Natural killer cell (primary cell): Measurements from ENCODE around the gene CCR7. TPM values are rescaled to one million over a fixed set of nuclear protein-coding genes. Genes with fewer than 3 reads are reported as not detected.
A peak's percentile ranks its signal among the peaks of the same experiment; 100 is the strongest.

ENCODE experiments used
- ATAC-seq, 3 donors: fragments of 150-1000 bp in 2 of 3; fragments of 200-7000 bp in 1 of 3; cut with Tn5 transposase; 1 replicate in 1 of 3; 2 replicates in 2 of 3; pipeline ENCODE4 v1.10.0; 2021; ENCODE audit warnings: mild to moderate bottlenecking in 2 of 3, moderate library complexity in 2 of 3
- DNase-seq, 2 donors: peaks; one replicate each; pipeline versions ENCODE4 v3.0.0 to v3.0.0-alpha.2; 2013 to 2021; ENCODE audit warnings: mixed read lengths in 1 of 2
- H3K27ac ChIP-seq: one replicate; pipeline ENCODE4 v1.5.1; 2013; ENCODE audit warnings: mild to moderate bottlenecking, low read length
- H3K27me3 ChIP-seq: one replicate; pipeline ENCODE4 v1.6.1; 2013; ENCODE audit warnings: low read length; ENCODE audit not compliant: control insufficient read depth, insufficient read depth
- H3K36me3 ChIP-seq: one replicate; pipeline ENCODE4 v1.6.1; 2013; ENCODE audit warnings: low read length; ENCODE audit not compliant: control insufficient read depth, insufficient read depth
- H3K4me1 ChIP-seq: one replicate; pipeline ENCODE4 v1.6.1; 2013; ENCODE audit warnings: low read length; ENCODE audit not compliant: control insufficient read depth, insufficient read depth
- H3K4me3 ChIP-seq: one replicate; pipeline ENCODE4 v1.5.1; 2013; ENCODE audit warnings: low read length
- H3K9me3 ChIP-seq: one replicate; pipeline ENCODE4 v1.6.1; 2013; ENCODE audit warnings: low read length; ENCODE audit not compliant: control insufficient read depth, insufficient read depth
- H3K27ac Mint-ChIP-seq, 2 donors: one replicate each; pipeline ENCODE4 v1.8.0; 2022; ENCODE audit warnings: mild to moderate bottlenecking in 2 of 2, mixed read lengths in 2 of 2, moderate library complexity in 1 of 2
- H3K27me3 Mint-ChIP-seq, 2 donors: one replicate each; pipeline ENCODE4 v1.8.0; 2022; ENCODE audit warnings: low read depth in 2 of 2, mixed read lengths in 2 of 2
- H3K36me3 Mint-ChIP-seq: one replicate; pipeline ENCODE4 v1.8.0; 2022; ENCODE audit warnings: mixed read lengths
- H3K4me1 Mint-ChIP-seq, 2 donors: one replicate each; pipeline ENCODE4 v1.8.0; 2022; ENCODE audit warnings: mixed read lengths in 2 of 2
- H3K4me3 Mint-ChIP-seq: one replicate; pipeline ENCODE4 v1.8.0; 2022; ENCODE audit warnings: mild to moderate bottlenecking, moderate library complexity, mixed read lengths
- H3K9me3 Mint-ChIP-seq, 2 donors: one replicate each; pipeline ENCODE4 v1.8.0; 2022; ENCODE audit warnings: mixed read lengths in 2 of 2
- CTCF ChIP-seq: fragments of 200-600 bp; IDR thresholded peaks from one replicate; pipeline ENCODE4 v1.8.0; 2022; ENCODE audit warnings: antibody characterized with exemption
- WGBS: methylation state at CpG from one replicate; pipeline ENCODE4 v1.1.7; 2013; ENCODE audit warnings: missing lambda C conversion rate; ENCODE audit not compliant: insufficient coverage; 5-methylcytosine and 5-hydroxymethylcytosine counted together
- intact Hi-C: fragments of 100-400 bp; cut with micrococcal nuclease; formaldehyde crosslinking; loops from one replicate; pipeline ENCODE4 v1.14.2; 2022
- total RNA-seq, 4 donors: library from RNA; stranded (reverse); fragments of 120-200 nt in 1 of 4; gene quantifications; one replicate each; pipeline versions ENCODE4 v1.2.3 to v1.2.4, GENCODE V29; 2013 to 2022

Gene CCR7
- total RNA-seq, 3 donors from 2014 or later (not counting 1 experiment from before 2014, with no cell fraction given) = 3.2 to 8.0 (median 6.6) TPM

- Mint-ChIP-seq H3K27ac (no peak overlapping the region), H3K27me3 (peaks cover 0 to 2% of the 10 kb centered on the region in 2 donors), H3K4me1 (peaks cover 32 to 46% of the 10 kb centered on the region in 2 donors), H3K9me3 (peaks cover 0 to 8% of the 10 kb centered on the region in 2 donors), H3K36me3 (peaks cover 30% of the 10 kb centered on the region), H3K4me3 (no peak overlapping the region)
- Histone ChIP-seq H3K36me3 (no peaks in the 10 kb centered on the region), H3K27me3 (no peaks in the 10 kb centered on the region), H3K27ac (no peak overlapping the region), H3K4me1 (peaks cover 32% of the 10 kb centered on the region), H3K9me3 (no peaks in the 10 kb centered on the region), H3K4me3 (no peak overlapping the region)
- 100% methylated on average over 6 of the region's 7 CpGs for WGBS
- DNase-seq (no peak), ATAC-seq (no peak)
- intact Hi-C loops = no loop called here
- TF ChIP-seq CTCF = no peak
Measured at GRCh38 chr17:40522250-40522960, 42.9 kb downstream of the CCR7 start.

GRCh38 chr17:40520991-40521453 lies 44.2 kb downstream of the CCR7 start:
- H3K4me3 ChIP-seq = no peak overlapping the region
- H3K9me3 ChIP-seq = no peaks in the 10 kb centered on the region
- Mint-ChIP-seq H3K9me3 (peaks cover 0 to 8% of the 10 kb centered on the region in 2 donors), H3K4me3 (no peak overlapping the region), H3K36me3 (peaks cover 30% of the 10 kb centered on the region), H3K27ac (no peak overlapping the region), H3K4me1 (peaks cover 46 to 60% of the 10 kb centered on the region in 2 donors), H3K27me3 (peaks cover 0 to 7% of the 10 kb centered on the region in 2 donors)
- no peak for TF ChIP-seq CTCF
- H3K36me3 ChIP-seq = no peaks in the 10 kb centered on the region
- no peak for DNase-seq
- intact Hi-C loops = no loop called here
- H3K4me1 ChIP-seq = peaks cover 46% of the 10 kb centered on the region
- ATAC-seq = no peak
- H3K27ac ChIP-seq = no peak overlapping the region
- 99% methylated on average over 12 of the region's 14 CpGs for WGBS
- H3K27me3 ChIP-seq = no peaks in the 10 kb centered on the region

GRCh38 chr17:40519089-40519775 lies 46.0 kb downstream of the CCR7 start:
- no peak overlapping the region for H3K27ac ChIP-seq
- intact Hi-C loops = no loop called here
- no peaks in the 10 kb centered on the region for H3K9me3 Mint-ChIP-seq
- no peaks in the 10 kb centered on the region for H3K36me3 ChIP-seq
- H3K27me3 ChIP-seq = no peaks in the 10 kb centered on the region
- H3K4me3 Mint-ChIP-seq = peak overlapping the region; percentile 57
- H3K27me3 Mint-ChIP-seq = peaks cover 0 to 14% of the 10 kb centered on the region in 2 donors
- H3K4me1 ChIP-seq = peaks cover 64% of the 10 kb centered on the region
- peaks cover 64 to 78% of the 10 kb centered on the region in 2 donors for H3K4me1 Mint-ChIP-seq
- no peaks in the 10 kb centered on the region for H3K9me3 ChIP-seq
- no peak for TF ChIP-seq CTCF
- no peak for ATAC-seq
- H3K27ac Mint-ChIP-seq = no peak overlapping the region
- peaks cover 13% of the 10 kb centered on the region for H3K36me3 Mint-ChIP-seq
- H3K4me3 ChIP-seq = no peak overlapping the region
- no peak for DNase-seq
- 91% methylated on average over 4 of the region's 5 CpGs for WGBS
